ENCODE results near the gene CXorf49B.
"Not testable (repeated sequence)": the region's sequence is repeated elsewhere in the genome, so short reads cannot be mapped to it uniquely, and the experiment has no call there.

DNA sequence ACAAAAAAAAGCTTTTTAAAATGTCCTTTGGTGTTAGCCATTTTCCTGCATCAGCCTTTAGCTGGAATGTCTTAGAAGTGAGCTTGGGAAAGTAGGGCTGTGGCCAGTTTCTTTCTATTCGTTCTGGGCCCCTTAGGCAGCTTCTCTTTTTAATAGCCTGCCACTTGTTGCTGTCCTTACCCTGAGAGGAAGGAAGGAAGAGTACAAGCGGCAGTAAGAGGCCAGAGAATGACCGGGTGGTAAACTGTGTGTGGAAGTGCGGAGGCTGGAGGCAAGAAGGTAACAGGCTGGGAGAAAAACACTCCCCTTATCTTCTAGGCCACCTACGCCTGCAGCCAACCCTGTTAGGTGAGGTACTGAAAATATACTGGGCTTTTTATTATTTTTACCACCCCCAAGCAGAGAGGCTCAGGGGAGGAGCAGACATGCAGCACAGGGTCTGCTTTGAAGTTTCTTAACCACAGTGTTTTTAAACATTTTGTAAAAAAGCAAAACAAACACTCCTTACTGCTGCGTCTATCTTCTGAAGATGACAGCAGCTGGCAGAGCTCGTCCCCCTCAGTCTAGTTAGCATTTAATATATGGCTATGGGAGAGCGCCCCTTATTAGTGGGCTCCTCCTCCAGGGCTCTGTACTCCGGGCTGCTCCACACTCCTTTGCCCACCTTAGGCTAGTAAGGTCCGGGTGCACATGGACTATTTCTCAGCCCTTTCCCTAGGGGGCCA, 19.2 kb downstream of the CXorf49B start:
- TF ChIP-seq, protein P1, sequence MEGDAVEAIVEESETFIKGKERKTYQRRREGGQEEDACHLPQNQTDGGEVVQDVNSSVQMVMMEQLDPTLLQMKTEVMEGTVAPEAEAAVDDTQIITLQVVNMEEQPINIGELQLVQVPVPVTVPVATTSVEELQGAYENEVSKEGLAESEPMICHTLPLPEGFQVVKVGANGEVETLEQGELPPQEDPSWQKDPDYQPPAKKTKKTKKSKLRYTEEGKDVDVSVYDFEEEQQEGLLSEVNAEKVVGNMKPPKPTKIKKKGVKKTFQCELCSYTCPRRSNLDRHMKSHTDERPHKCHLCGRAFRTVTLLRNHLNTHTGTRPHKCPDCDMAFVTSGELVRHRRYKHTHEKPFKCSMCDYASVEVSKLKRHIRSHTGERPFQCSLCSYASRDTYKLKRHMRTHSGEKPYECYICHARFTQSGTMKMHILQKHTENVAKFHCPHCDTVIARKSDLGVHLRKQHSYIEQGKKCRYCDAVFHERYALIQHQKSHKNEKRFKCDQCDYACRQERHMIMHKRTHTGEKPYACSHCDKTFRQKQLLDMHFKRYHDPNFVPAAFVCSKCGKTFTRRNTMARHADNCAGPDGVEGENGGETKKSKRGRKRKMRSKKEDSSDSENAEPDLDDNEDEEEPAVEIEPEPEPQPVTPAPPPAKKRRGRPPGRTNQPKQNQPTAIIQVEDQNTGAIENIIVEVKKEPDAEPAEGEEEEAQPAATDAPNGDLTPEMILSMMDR (IDR thresholded peaks at IDR 0.05; ENCODE audit: low read length): not testable (repeated sequence)
- not testable (repeated sequence) for TF ChIP-seq EZH2 (IDR thresholded peaks at IDR 0.05; ENCODE audit: borderline replicate concordance, low read length)

Measured in OCI-LY1 (cell line).